WTC11 (cell line): ENCODE results near the gene TRIM44. TPM values are rescaled to one million over a fixed set of nuclear protein-coding genes. Genes with fewer than 3 reads are reported as not detected.

Source experiments
- ATAC-seq: fragments of 200-7000 bp; cut with Tn5 transposase; 2 replicates; pipeline ENCODE4 v1.10.0; 2021; ENCODE audit warnings: mild to moderate bottlenecking, moderate library complexity
- CTCF ChIA-PET: fragments of 300-600 bp; sonication (Branson Sonifier 250); formaldehyde crosslinking; loops from one replicate; lab custom pipeline; 2021; ENCODE audit warnings: antibody characterized with exemption; lab: Charles Lee
- POLR2A ChIA-PET: fragments of 350-600 bp; sonication (Branson Sonifier 250); formaldehyde crosslinking; loops from one replicate; lab custom pipeline; 2021; ENCODE audit warnings: antibody characterized with exemption; lab: Charles Lee
- DNase-seq: peaks from one replicate; pipeline ENCODE4 v3.0.0; 2021; ENCODE audit warnings: low spot score
- H3K27ac Mint-ChIP-seq: 2 replicates; pipeline ENCODE4 v1.8.0; 2021; ENCODE audit warnings: mixed read lengths
- H3K27me3 Mint-ChIP-seq: 2 replicates; pipeline ENCODE4 v1.8.0; 2021; ENCODE audit warnings: low read depth, mild to moderate bottlenecking, moderate library complexity, mixed read lengths
- H3K36me3 Mint-ChIP-seq: 2 replicates; pipeline ENCODE4 v1.8.0; 2021; ENCODE audit warnings: mixed read lengths
- H3K4me1 Mint-ChIP-seq: 2 replicates; pipeline ENCODE4 v1.8.0; 2022; ENCODE audit warnings: mixed read lengths
- H3K4me3 Mint-ChIP-seq: 2 replicates; pipeline ENCODE4 v1.8.0; 2021; ENCODE audit warnings: mild to moderate bottlenecking, moderate library complexity, mixed read lengths
- H3K9me3 Mint-ChIP-seq: 2 replicates; pipeline ENCODE4 v1.8.0; 2021; ENCODE audit warnings: mixed read lengths
- CBFB ChIP-seq: sonication (generic); formaldehyde crosslinking; IDR thresholded peaks from 2 replicates; pipeline ENCODE4 v1.8.1; 2022; ENCODE audit warnings: mild to moderate bottlenecking, low read depth, missing genetic modification reagents
- CTCF ChIP-seq: fragments of 200-600 bp; IDR thresholded peaks from 2 replicates; pipeline ENCODE4 v1.8.0; 2022; ENCODE audit warnings: antibody characterized with exemption
- E2F5 ChIP-seq: sonication (generic); formaldehyde crosslinking; IDR thresholded peaks from 2 replicates; pipeline ENCODE4 v1.8.1; 2022; ENCODE audit warnings: mild to moderate bottlenecking, moderate library complexity, missing genetic modification reagents
- ELF4 ChIP-seq: sonication (generic); formaldehyde crosslinking; IDR thresholded peaks from 2 replicates; pipeline ENCODE4 v1.8.1; 2022; ENCODE audit warnings: low read depth, mild to moderate bottlenecking, moderate library complexity, missing genetic modification reagents
- FOXP1 ChIP-seq: sonication (generic); formaldehyde crosslinking; IDR thresholded peaks from 2 replicates; pipeline ENCODE4 v1.8.0; 2022; ENCODE audit warnings: missing genetic modification reagents, mild to moderate bottlenecking, moderate library complexity, borderline replicate concordance
- FOXP4 ChIP-seq: sonication (generic); formaldehyde crosslinking; IDR thresholded peaks from 2 replicates; pipeline ENCODE4 v1.8.0; 2022; ENCODE audit warnings: mild to moderate bottlenecking, missing genetic modification reagents
- GABPB1 ChIP-seq: sonication (generic); formaldehyde crosslinking; IDR thresholded peaks from 2 replicates; pipeline ENCODE4 v1.8.1; 2023; ENCODE audit warnings: mild to moderate bottlenecking, missing genetic modification reagents
- HMGXB4 ChIP-seq: sonication (generic); formaldehyde crosslinking; IDR thresholded peaks from 2 replicates; pipeline ENCODE4 v1.8.1; 2023; ENCODE audit warnings: mild to moderate bottlenecking, moderate library complexity, missing genetic modification reagents
- KAT7 ChIP-seq: sonication (generic); formaldehyde crosslinking; IDR thresholded peaks from 2 replicates; pipeline ENCODE4 v1.8.1; 2023; ENCODE audit warnings: missing genetic modification reagents, mild to moderate bottlenecking, borderline replicate concordance
- NFE2L1 ChIP-seq: sonication (generic); formaldehyde crosslinking; IDR thresholded peaks from 2 replicates; pipeline ENCODE4 v1.8.1; 2023; ENCODE audit warnings: missing genetic modification reagents
- NR2C2 ChIP-seq: sonication (generic); formaldehyde crosslinking; IDR thresholded peaks from 2 replicates; pipeline ENCODE4 v1.8.0; 2022; ENCODE audit warnings: mild to moderate bottlenecking, missing genetic modification reagents
- NR3C1 ChIP-seq: sonication (generic); formaldehyde crosslinking; conservative IDR thresholded peaks from 2 replicates; pipeline ENCODE4 v1.8.1; 2023; ENCODE audit warnings: low read depth, mild to moderate bottlenecking, missing genetic modification reagents
- PREB ChIP-seq: sonication (generic); formaldehyde crosslinking; IDR thresholded peaks from 2 replicates; pipeline ENCODE4 v1.8.1; 2022; ENCODE audit warnings: mild to moderate bottlenecking, missing genetic modification reagents, moderate library complexity, borderline replicate concordance
- SOX15 ChIP-seq: fragments of 250-450 bp; sonication (Bioruptor Pico); IDR thresholded peaks from 2 replicates; pipeline ENCODE4 v1.9.0; 2021; ENCODE audit warnings: mild to moderate bottlenecking
- TEAD1 ChIP-seq: sonication (generic); formaldehyde crosslinking; IDR thresholded peaks from 2 replicates; pipeline ENCODE4 v1.8.0; 2022; ENCODE audit warnings: mild to moderate bottlenecking, missing genetic modification reagents
- TP53 ChIP-seq: sonication (generic); formaldehyde crosslinking; IDR thresholded peaks from 2 replicates; pipeline ENCODE4 v1.8.1; 2023; ENCODE audit warnings: mild to moderate bottlenecking, missing genetic modification reagents
- USF1 ChIP-seq: sonication (generic); formaldehyde crosslinking; IDR thresholded peaks from 2 replicates; pipeline ENCODE4 v1.8.0; 2022; ENCODE audit warnings: mild to moderate bottlenecking, missing genetic modification reagents
- total RNA-seq: library from RNA; stranded (reverse); gene quantifications from 3 replicates; pipeline ENCODE4 v1.2.3, GENCODE V29; 2021

TRIM44 gene
- total RNA-seq, 1 experiment from 2014 or later, result 27.4 TPM

- no peak for TF ChIP-seq PREB (CRISPR knock-in tag)
- TF ChIP-seq SOX15 (CRISPR knock-in tag), result no peak
- TF ChIP-seq, all 79 proteins: peak for 0
Measured at GRCh38 chr11:35814720-35815305, 152.2 kb downstream of the TRIM44 start (continued).

GRCh38 chr11:35815556-35816315 lies 153.2 kb downstream of the TRIM44 start:
- TF ChIP-seq NR3C1 (CRISPR knock-in tag), result no peak
- no peak for TF ChIP-seq HMGXB4 (CRISPR knock-in tag)
- TF ChIP-seq ELF4, result no peak
- no peak for TF ChIP-seq FOXP4
- no peak for TF ChIP-seq TP53 (CRISPR knock-in tag)
- TF ChIP-seq GABPB1 (CRISPR knock-in tag), result no peak
- TF ChIP-seq TEAD1 (CRISPR knock-in tag), result no peak
- Mint-ChIP-seq H3K4me1 (peaks cover 7% of the 10 kb centered on the region; the same call in 1 of the 2 replicates), H3K36me3 (no peaks in the 10 kb centered on the region), H3K27ac (no peak overlapping the region), H3K4me3 (no peak overlapping the region), H3K27me3 (no peaks in the 10 kb centered on the region), H3K9me3 (no peaks in the 10 kb centered on the region)
- ChIA-PET CTCF (no interaction called here), POLR2A (no interaction called here)
- DNase-seq (no peak), ATAC-seq (no peak)

GRCh38 chr11:35820614-35821013 lies 158.0 kb downstream of the TRIM44 start:
- peaks cover 15% of the 10 kb centered on the region for H3K4me1 Mint-ChIP-seq
- no peaks in the 10 kb centered on the region for H3K36me3 Mint-ChIP-seq
- CTCF ChIA-PET, result interaction anchor here (1.9 to 3.1 kb wide), 11 partner anchors 11 to 460 kb away, joined by 5 to 110 read pairs (median 47); partner anchors contain the start of gene FJX1
- TF ChIP-seq NR2C2 (CRISPR knock-in tag), result no peak
- TF ChIP-seq USF1 (CRISPR knock-in tag), result no peak
- POLR2A ChIA-PET, result no interaction called here
- no peaks in the 10 kb centered on the region for H3K9me3 Mint-ChIP-seq
- H3K27ac Mint-ChIP-seq, result no peak overlapping the region
- ATAC-seq (no peak), DNase-seq (no peak)
- no peak overlapping the region for H3K4me3 Mint-ChIP-seq
- H3K27me3 Mint-ChIP-seq, result peaks cover 8% of the 10 kb centered on the region; the same call in 1 of the 2 replicates

GRCh38 chr11:35822815-35823495 lies 160.4 kb downstream of the TRIM44 start:
- Mint-ChIP-seq H3K36me3 (no peaks in the 10 kb centered on the region), H3K4me3 (no peak overlapping the region), H3K4me1 (peaks cover 15% of the 10 kb centered on the region), H3K27me3 (peaks cover 8% of the 10 kb centered on the region; the same call in 1 of the 2 replicates), H3K27ac (no peak overlapping the region), H3K9me3 (no peaks in the 10 kb centered on the region)
- ATAC-seq, result no peak
- no peak for DNase-seq
- ChIA-PET CTCF (interaction anchor here (0.6 to 3.2 kb wide), 158 partner anchors 9 to 672 kb away, joined by 3 to 217 read pairs (median 8); partner anchors contain the start of genes FJX1, LDLRAD3, PAMR1 and SLC1A2), POLR2A (interaction anchor here (1.1 to 1.5 kb wide), 5 partner anchors 9 to 309 kb away, joined by 3 to 11 read pairs (median 5); no protein-coding TSS in a partner anchor)
- TF ChIP-seq CTCF (no peak), NR3C1 (CRISPR knock-in tag) (no peak), FOXP1 (CRISPR knock-in tag) (no peak), USF1 (CRISPR knock-in tag) (no peak), NFE2L1 (CRISPR knock-in tag) (no peak), CBFB (no peak), E2F5 (CRISPR knock-in tag) (no peak), KAT7 (CRISPR knock-in tag) (no peak)
